D721Med (cell line): ENCODE data around the gene SERPINA3.

Experiments used
- DNase-seq: peaks from one replicate; pipeline ENCODE4 v3.0.0; 2011; ENCODE audit warnings: low spot score; ENCODE audit not compliant: insufficient read length
- FAIRE-seq: peaks from 2 replicates; lab custom pipeline; 2011; peaks lifted over from hg19 to GRCh38; lab: Jason Lieb, UNC
- TF ChIP-seq, protein P1 (sequence below): IDR thresholded peaks from 2 replicates; pipeline ENCODE4 v1.5.1; 2012; ENCODE audit warnings: mild to moderate bottlenecking, control low read depth; ENCODE audit not compliant: insufficient read depth; ENCODE audit errors: missing control alignments

The SERPINA3 gene

DNA sequence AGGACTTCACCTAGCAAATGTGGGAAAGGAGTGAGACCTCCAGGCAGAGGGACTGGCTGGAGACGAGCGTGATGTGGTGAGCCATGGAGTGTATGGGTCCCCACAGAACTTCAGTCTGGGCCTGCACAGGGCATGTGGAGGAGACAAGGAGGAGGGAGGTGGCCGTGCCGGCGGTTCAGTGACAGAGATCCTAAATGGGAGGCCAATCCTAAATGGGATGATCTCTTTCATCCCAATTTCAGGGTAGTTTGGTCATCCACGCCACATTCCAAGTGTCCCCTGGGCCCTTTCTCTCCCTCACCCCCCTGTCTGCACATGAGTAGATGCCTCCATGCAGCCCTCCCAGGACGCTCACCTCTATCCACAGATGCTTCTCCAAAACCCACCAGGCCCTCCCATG is 17.8 kb upstream of the SERPINA3 start:
- FAIRE-seq = no peak
- TF ChIP-seq, protein P1, sequence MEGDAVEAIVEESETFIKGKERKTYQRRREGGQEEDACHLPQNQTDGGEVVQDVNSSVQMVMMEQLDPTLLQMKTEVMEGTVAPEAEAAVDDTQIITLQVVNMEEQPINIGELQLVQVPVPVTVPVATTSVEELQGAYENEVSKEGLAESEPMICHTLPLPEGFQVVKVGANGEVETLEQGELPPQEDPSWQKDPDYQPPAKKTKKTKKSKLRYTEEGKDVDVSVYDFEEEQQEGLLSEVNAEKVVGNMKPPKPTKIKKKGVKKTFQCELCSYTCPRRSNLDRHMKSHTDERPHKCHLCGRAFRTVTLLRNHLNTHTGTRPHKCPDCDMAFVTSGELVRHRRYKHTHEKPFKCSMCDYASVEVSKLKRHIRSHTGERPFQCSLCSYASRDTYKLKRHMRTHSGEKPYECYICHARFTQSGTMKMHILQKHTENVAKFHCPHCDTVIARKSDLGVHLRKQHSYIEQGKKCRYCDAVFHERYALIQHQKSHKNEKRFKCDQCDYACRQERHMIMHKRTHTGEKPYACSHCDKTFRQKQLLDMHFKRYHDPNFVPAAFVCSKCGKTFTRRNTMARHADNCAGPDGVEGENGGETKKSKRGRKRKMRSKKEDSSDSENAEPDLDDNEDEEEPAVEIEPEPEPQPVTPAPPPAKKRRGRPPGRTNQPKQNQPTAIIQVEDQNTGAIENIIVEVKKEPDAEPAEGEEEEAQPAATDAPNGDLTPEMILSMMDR = no peak
- no peak for DNase-seq

- DNase-seq = no peak
- TF ChIP-seq, protein P1 = no peak
- no peak for FAIRE-seq
Observed at GRCh38 chr14:94595912-94596311, 16.3 kb upstream of the SERPINA3 start.

DNA sequence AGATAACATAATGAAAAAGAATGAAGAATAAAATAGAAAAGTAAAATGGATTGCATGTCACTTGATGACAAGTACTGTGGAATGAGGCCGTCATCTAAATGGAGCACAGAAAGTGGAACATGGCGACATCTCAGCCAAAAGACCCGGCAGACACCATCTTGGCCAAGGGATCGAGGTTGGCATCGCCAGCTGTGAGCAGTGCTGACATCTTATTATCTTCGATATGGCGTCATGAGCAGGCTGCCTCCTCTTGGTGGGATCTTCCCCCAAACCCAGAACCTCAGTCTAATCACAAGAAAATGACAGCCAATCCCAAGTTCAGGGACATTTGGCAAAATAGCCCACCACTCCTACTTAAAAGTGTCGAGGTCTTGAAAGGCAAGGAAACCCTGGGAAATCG is 15.8 kb upstream of the SERPINA3 start:
- TF ChIP-seq, protein P1 = no peak
- FAIRE-seq (no peak), DNase-seq (no peak)

DNA sequence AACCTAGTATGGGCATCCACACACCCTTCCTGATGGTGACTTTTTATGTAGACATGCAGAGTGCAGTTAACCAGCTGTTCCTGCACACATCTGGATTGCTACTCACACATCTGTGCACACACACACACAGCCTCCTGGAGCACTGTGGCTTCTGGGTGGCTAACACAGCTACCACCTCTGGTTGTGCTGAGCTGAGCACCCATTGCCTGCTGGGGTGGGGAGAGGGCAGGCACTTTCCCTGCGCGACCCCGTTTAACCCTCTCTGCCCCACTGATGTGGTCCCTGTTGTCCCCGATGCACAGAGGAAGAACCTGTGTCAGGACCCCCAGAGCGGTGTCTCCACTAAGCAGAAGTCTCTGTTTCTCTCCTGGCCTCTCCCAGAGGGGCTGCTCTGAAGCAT is 14.4 kb upstream of the SERPINA3 start:
- TF ChIP-seq, protein P1 = no peak
- FAIRE-seq (no peak), DNase-seq (no peak)

DNA sequence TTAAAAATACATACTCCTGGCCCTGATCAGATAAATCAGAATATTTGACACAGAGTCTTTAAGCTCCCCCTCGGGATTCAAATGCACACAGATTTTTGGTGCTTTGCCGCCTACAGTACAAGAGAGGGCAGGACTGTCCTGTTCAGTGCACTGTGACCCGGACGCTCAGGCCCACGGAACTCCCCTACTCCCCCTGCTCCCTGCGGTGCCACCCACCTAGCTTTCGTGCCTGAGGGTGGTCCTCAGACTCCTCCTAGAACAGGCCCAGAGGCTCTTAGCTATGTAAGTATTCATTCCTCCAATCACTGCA is 13.7 kb upstream of the SERPINA3 start:
- TF ChIP-seq, protein P1 = no peak
- DNase-seq (no peak), FAIRE-seq (no peak)

DNA sequence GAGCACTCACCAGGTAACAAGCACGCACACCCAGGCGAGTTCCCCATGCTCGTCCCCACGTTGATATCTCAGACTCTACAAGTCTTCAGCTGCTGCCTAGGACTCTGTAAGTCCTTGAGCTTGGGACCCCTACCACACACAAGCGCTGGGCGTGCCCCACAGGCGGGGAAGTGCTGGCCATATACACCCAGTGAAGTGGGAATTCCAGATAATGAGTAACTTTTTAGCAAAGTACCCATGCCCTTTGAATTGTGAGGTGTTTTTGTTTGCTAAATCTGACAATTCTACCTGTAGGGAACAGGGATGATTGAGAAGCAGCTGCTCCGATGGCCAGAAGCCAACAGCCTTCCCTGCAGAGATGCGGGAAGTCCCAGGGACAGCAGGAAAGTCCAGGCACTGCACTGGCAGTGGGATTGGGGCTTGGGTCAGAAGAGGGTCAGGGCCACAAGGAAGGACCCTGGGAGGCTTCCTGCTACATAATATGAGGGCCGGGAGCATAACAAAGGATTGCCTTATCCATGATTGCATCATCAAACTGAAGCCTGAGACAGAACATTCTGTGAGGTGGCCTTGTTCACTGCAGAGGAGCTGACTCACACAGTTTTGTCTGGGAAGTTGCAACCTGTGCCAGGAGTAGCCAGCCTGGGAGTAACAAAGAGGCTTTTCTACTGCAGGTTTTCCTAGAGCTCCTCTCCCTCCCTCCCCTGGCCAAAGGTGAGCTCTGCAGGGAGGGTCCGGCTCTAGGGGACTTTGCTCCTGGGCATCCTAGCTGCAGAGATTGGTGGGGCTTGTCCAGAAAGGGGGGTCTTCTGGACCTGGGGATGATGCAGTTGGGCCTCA is 13.2 kb upstream of the SERPINA3 start:
- DNase-seq (no peak), FAIRE-seq (no peak)
- TF ChIP-seq, protein P1 = no peak

DNA sequence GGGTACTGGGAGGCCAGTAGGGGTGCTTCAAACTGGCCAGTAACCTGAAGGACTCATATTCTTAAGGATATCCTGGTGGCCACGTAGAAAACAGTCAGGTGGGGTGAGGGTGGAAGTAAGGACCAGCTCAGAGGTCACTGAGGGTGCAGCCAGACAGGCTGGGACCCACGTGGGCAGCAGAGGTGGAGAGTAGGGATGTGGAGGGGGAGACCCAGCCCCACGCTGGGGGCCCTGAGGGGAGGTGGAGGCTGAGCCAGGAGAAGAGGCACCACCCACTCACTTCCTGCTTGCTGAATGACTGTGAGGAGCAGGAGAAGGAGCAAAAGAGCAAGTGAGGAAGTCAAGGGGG is 12.6 kb upstream of the SERPINA3 start:
- TF ChIP-seq, protein P1 = no peak
- DNase-seq = no peak
- no peak for FAIRE-seq
